Activated B cell treated with CpG ODN at 0.5 μM for 24 hours (primary cell): ENCODE measurements around the gene NR2C1. TPM values are rescaled to one million over a fixed set of nuclear protein-coding genes. Genes with fewer than 3 reads are reported as not detected.

Experiments
- ATAC-seq: fragments of 200-7000 bp; cut with Tn5 transposase; one replicate; pipeline ENCODE4 v1.10.0; 2021; ENCODE audit warnings: low read depth, mild to moderate bottlenecking, moderate library complexity
- CTCF ChIA-PET: fragments of 350-600 bp; sonication (Branson Sonifier 250); formaldehyde crosslinking; loops from one replicate; lab custom pipeline; 2021; ENCODE audit warnings: antibody characterized with exemption; lab: Charles Lee
- POLR2A ChIA-PET: fragments of 350-600 bp; sonication (Branson Sonifier 250); formaldehyde crosslinking; loops from one replicate; lab custom pipeline; 2021; ENCODE audit warnings: antibody characterized with exemption; lab: Charles Lee
- DNase-seq: peaks from one replicate; pipeline ENCODE4 v3.0.0; 2022
- H3K27ac Mint-ChIP-seq: one replicate; pipeline ENCODE4 v1.8.0; 2020; ENCODE audit warnings: mixed read lengths
- H3K27me3 Mint-ChIP-seq: one replicate; pipeline ENCODE4 v1.8.0; 2021; ENCODE audit warnings: mixed read lengths
- H3K36me3 Mint-ChIP-seq: one replicate; pipeline ENCODE4 v1.8.0; 2021; ENCODE audit warnings: low read depth, mixed read lengths
- H3K4me1 Mint-ChIP-seq: one replicate; pipeline ENCODE4 v1.8.0; 2021; ENCODE audit warnings: mixed read lengths
- H3K4me3 Mint-ChIP-seq: one replicate; pipeline ENCODE4 v1.8.0; 2020; ENCODE audit warnings: mild to moderate bottlenecking, mixed read lengths
- H3K9me3 Mint-ChIP-seq: one replicate; pipeline ENCODE4 v1.8.0; 2020; ENCODE audit warnings: mixed read lengths
- intact Hi-C: fragments of 100-400 bp; cut with micrococcal nuclease; formaldehyde crosslinking; loops from one replicate; pipeline ENCODE4 v1.15.1; 2024
- total RNA-seq: library from RNA; stranded (reverse); gene quantifications from 2 replicates; pipeline ENCODE4 v1.2.3, GENCODE V29; 2022
- TF ChIP-seq, protein P1 (sequence below): fragments of 200-600 bp; IDR thresholded peaks from one replicate; pipeline ENCODE4 v1.8.0; 2022; ENCODE audit warnings: antibody characterized with exemption, mild to moderate bottlenecking

NR2C1 gene
- total RNA-seq, 1 donor from 2014 or later: 30.8 TPM

GRCh38 chr12:95006206-95006605 is 67.2 kb downstream of the NR2C1 start:
- CTCF ChIA-PET: no interaction called here
- Mint-ChIP-seq H3K27ac (no peak overlapping the region), H3K4me1 (peaks cover 29% of the 10 kb centered on the region), H3K27me3 (no peaks in the 10 kb centered on the region), H3K4me3 (no peak overlapping the region), H3K36me3 (peaks cover 12% of the 10 kb centered on the region), H3K9me3 (no peaks in the 10 kb centered on the region)
- ATAC-seq: no peak
- TF ChIP-seq, protein P1, sequence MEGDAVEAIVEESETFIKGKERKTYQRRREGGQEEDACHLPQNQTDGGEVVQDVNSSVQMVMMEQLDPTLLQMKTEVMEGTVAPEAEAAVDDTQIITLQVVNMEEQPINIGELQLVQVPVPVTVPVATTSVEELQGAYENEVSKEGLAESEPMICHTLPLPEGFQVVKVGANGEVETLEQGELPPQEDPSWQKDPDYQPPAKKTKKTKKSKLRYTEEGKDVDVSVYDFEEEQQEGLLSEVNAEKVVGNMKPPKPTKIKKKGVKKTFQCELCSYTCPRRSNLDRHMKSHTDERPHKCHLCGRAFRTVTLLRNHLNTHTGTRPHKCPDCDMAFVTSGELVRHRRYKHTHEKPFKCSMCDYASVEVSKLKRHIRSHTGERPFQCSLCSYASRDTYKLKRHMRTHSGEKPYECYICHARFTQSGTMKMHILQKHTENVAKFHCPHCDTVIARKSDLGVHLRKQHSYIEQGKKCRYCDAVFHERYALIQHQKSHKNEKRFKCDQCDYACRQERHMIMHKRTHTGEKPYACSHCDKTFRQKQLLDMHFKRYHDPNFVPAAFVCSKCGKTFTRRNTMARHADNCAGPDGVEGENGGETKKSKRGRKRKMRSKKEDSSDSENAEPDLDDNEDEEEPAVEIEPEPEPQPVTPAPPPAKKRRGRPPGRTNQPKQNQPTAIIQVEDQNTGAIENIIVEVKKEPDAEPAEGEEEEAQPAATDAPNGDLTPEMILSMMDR: no peak
- intact Hi-C loops: loop anchor here (10.0 kb wide), 1 partner anchor 1561 kb away; the partner anchor contains the start of gene UBE2N
- POLR2A ChIA-PET: no interaction called here
- DNase-seq: no peak

GRCh38 chr12:95004610-95005009 is 68.8 kb downstream of the NR2C1 start:
- Mint-ChIP-seq H3K9me3 (no peaks in the 10 kb centered on the region), H3K4me1 (peaks cover 22% of the 10 kb centered on the region), H3K36me3 (peaks cover 21% of the 10 kb centered on the region), H3K27me3 (no peaks in the 10 kb centered on the region), H3K27ac (peak overlapping the region; percentile 36), H3K4me3 (peak overlapping the region; percentile 94)
- ChIA-PET POLR2A (interaction anchor here (0.7 to 1.8 kb wide), 6 partner anchors 174 to 1328 kb away, joined by 3 to 13 read pairs (median 5); partner anchors contain the start of genes CRADD and METAP2), CTCF (no interaction called here)
- TF ChIP-seq, protein P1: no peak
- DNase-seq (no peak), ATAC-seq (no peak)
- intact Hi-C loops: loop anchor here (5.0 to 10.0 kb wide), 2 partner anchors 468 to 1560 kb away; partner anchors contain the start of genes METAP2 and UBE2N

GRCh38 chr12:95003921-95004272 is 69.5 kb downstream of the NR2C1 start:
- Mint-ChIP-seq H3K27me3 (no peaks in the 10 kb centered on the region), H3K4me3 (peak overlapping the region; percentile 94), H3K9me3 (no peaks in the 10 kb centered on the region), H3K4me1 (peaks cover 30% of the 10 kb centered on the region), H3K36me3 (peaks cover 29% of the 10 kb centered on the region), H3K27ac (peak overlapping the region; percentile 90)
- TF ChIP-seq, protein P1: no peak
- CTCF ChIA-PET: interaction anchor here (0.8 to 1.1 kb wide), 4 partner anchors 14 to 400 kb away, joined by 3 to 4 read pairs (median 3); no protein-coding TSS in a partner anchor
- DNase-seq (no peak), ATAC-seq (no peak)
- POLR2A ChIA-PET: interaction anchor here (0.5 to 1.8 kb wide), 17 partner anchors 21 to 1327 kb away, joined by 3 to 13 read pairs (median 4); partner anchors contain the start of genes AMDHD1, CCDC38, CRADD and FGD6
- intact Hi-C loops: loop anchor here (1.0 to 10.0 kb wide), 6 partner anchors 69 to 1559 kb away; partner anchors contain the start of genes CRADD, FGD6, METAP2 and NR2C1

- CTCF ChIA-PET: interaction anchor here (0.8 to 1.1 kb wide), 4 partner anchors 14 to 400 kb away, joined by 3 to 4 read pairs (median 3); no protein-coding TSS in a partner anchor
- Mint-ChIP-seq H3K36me3 (peaks cover 33% of the 10 kb centered on the region), H3K9me3 (no peaks in the 10 kb centered on the region), H3K4me1 (peaks cover 35% of the 10 kb centered on the region), H3K27me3 (no peaks in the 10 kb centered on the region), H3K27ac (peak within 1 kb of the TSS; percentile 90), H3K4me3 (peak within 1 kb of the TSS; percentile 94)
- POLR2A ChIA-PET: interaction anchor here (0.5 to 1.8 kb wide), 17 partner anchors 10 to 1326 kb away, joined by 3 to 13 read pairs (median 4); partner anchors contain the start of genes AMDHD1, CCDC38, CRADD and FGD6
- DNase-seq: peak; percentile 89
- intact Hi-C loops: loop anchor here (1.0 to 10.0 kb wide), 6 partner anchors 70 to 1559 kb away; partner anchors contain the start of genes CRADD, FGD6, METAP2 and NR2C1
- peak; percentile 99 for ATAC-seq
- TF ChIP-seq, protein P1: no peak
Measured at GRCh38 chr12:95003213-95003920, 70.1 kb downstream of the NR2C1 start, which contains the start of gene NDUFA12. TSS of gene NDUFA12 (minus strand) at chr12:95003697. CDS start at chr12:95003680, 17 bp downstream.
